ENCODE measurements around the gene PELI1. TPM values are rescaled to one million over a fixed set of nuclear protein-coding genes. Genes with fewer than 3 reads are reported as not detected.

The PELI1 gene
- total RNA-seq, 1 donor from 2014 or later = 46.4 TPM

GRCh38 chr2:64139956-64140355 lies 4.3 kb downstream of the PELI1 start:
- Mint-ChIP-seq H3K27ac (ENCODE audit: unreplicated experiment) (no peak overlapping the region), H3K36me3 (ENCODE audit: low read depth, unreplicated experiment) (peaks cover 8% of the 10 kb centered on the region), H3K27me3 (ENCODE audit: unreplicated experiment) (peaks cover 5% of the 10 kb centered on the region), H3K9me3 (ENCODE audit: unreplicated experiment) (no peaks in the 10 kb centered on the region), H3K4me3 (ENCODE audit: unreplicated experiment) (no peak overlapping the region), H3K4me1 (ENCODE audit: unreplicated experiment) (peaks cover 56% of the 10 kb centered on the region)
- TF ChIP-seq, protein P1, sequence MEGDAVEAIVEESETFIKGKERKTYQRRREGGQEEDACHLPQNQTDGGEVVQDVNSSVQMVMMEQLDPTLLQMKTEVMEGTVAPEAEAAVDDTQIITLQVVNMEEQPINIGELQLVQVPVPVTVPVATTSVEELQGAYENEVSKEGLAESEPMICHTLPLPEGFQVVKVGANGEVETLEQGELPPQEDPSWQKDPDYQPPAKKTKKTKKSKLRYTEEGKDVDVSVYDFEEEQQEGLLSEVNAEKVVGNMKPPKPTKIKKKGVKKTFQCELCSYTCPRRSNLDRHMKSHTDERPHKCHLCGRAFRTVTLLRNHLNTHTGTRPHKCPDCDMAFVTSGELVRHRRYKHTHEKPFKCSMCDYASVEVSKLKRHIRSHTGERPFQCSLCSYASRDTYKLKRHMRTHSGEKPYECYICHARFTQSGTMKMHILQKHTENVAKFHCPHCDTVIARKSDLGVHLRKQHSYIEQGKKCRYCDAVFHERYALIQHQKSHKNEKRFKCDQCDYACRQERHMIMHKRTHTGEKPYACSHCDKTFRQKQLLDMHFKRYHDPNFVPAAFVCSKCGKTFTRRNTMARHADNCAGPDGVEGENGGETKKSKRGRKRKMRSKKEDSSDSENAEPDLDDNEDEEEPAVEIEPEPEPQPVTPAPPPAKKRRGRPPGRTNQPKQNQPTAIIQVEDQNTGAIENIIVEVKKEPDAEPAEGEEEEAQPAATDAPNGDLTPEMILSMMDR (IDR thresholded peaks at IDR 0.05; ENCODE audit: unreplicated experiment) = no peak
- no peak for DNase-seq (ENCODE audit: low spot score)

DNA sequence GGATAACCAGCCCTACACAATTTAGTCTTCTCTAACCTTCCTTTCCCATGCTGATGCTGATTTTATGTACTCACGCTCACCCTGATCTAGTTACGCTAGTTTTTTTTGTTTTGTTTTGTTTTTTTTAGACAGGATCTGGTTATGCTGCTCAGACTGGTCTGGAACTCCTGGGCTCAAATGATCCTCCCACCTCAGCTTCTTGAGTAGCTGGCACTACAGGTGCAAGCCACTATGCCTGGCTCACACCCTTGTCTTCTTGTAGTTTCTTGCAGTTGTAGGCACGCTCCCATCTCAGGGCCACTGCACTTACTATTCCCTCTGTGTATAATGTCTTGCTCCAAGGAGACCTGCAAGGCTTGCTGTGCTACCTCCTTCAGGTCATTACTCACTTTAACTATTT lies 6.2 kb downstream of the PELI1 start:
- Mint-ChIP-seq H3K9me3 (ENCODE audit: unreplicated experiment) (no peaks in the 10 kb centered on the region), H3K27me3 (ENCODE audit: unreplicated experiment) (peaks cover 4% of the 10 kb centered on the region), H3K27ac (ENCODE audit: unreplicated experiment) (no peak overlapping the region), H3K4me1 (ENCODE audit: unreplicated experiment) (peaks cover 50% of the 10 kb centered on the region), H3K36me3 (ENCODE audit: low read depth, unreplicated experiment) (peaks cover 3% of the 10 kb centered on the region), H3K4me3 (ENCODE audit: unreplicated experiment) (no peak overlapping the region)
- DNase-seq (ENCODE audit: low spot score) = no peak
- TF ChIP-seq, protein P1 (IDR thresholded peaks at IDR 0.05; ENCODE audit: unreplicated experiment) = no peak

GRCh38 chr2:64137567-64137966 lies 6.7 kb downstream of the PELI1 start:
- peaks cover 3% of the 10 kb centered on the region for H3K36me3 Mint-ChIP-seq (ENCODE audit: low read depth, unreplicated experiment)
- H3K27ac Mint-ChIP-seq (ENCODE audit: unreplicated experiment) = no peak overlapping the region
- no peak for DNase-seq (ENCODE audit: low spot score)
- peaks cover 49% of the 10 kb centered on the region for H3K4me1 Mint-ChIP-seq (ENCODE audit: unreplicated experiment)
- peaks cover 4% of the 10 kb centered on the region for H3K27me3 Mint-ChIP-seq (ENCODE audit: unreplicated experiment)
- no peak overlapping the region for H3K4me3 Mint-ChIP-seq (ENCODE audit: unreplicated experiment)
- no peaks in the 10 kb centered on the region for H3K9me3 Mint-ChIP-seq (ENCODE audit: unreplicated experiment)
- TF ChIP-seq, protein P1 (IDR thresholded peaks at IDR 0.05; ENCODE audit: unreplicated experiment) = no peak

DNA sequence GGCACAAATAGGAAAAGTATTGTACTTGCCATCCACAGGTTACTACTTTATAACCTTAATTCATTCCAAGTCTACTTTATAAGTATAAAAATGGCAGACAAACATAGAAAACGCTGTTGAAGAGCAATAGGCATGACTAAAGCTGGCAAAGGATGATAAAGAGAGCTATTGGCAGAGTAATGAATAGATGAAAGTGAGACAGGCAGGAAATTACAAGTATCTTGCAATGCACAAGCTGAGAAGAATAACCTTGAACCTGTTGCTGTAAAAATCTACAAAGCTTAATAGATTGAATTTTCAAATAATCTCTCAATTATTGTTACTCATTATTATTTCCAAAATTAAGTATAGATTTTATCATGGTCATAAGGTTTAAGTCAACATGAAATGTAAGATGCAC lies 8.8 kb downstream of the PELI1 start:
- DNase-seq (ENCODE audit: low spot score) = no peak
- no peak overlapping the region for H3K27ac Mint-ChIP-seq (ENCODE audit: unreplicated experiment)
- H3K36me3 Mint-ChIP-seq (ENCODE audit: low read depth, unreplicated experiment) = peaks cover 3% of the 10 kb centered on the region
- peaks cover 4% of the 10 kb centered on the region for H3K27me3 Mint-ChIP-seq (ENCODE audit: unreplicated experiment)
- TF ChIP-seq, protein P1 (IDR thresholded peaks at IDR 0.05; ENCODE audit: unreplicated experiment) = no peak
- no peak overlapping the region for H3K4me3 Mint-ChIP-seq (ENCODE audit: unreplicated experiment)
- no peaks in the 10 kb centered on the region for H3K9me3 Mint-ChIP-seq (ENCODE audit: unreplicated experiment)
- H3K4me1 Mint-ChIP-seq (ENCODE audit: unreplicated experiment) = peaks cover 37% of the 10 kb centered on the region

GRCh38 chr2:64134813-64135212 lies 9.4 kb downstream of the PELI1 start:
- Mint-ChIP-seq H3K9me3 (ENCODE audit: unreplicated experiment) (no peaks in the 10 kb centered on the region), H3K27ac (ENCODE audit: unreplicated experiment) (no peak overlapping the region), H3K4me1 (ENCODE audit: unreplicated experiment) (peaks cover 36% of the 10 kb centered on the region), H3K36me3 (ENCODE audit: low read depth, unreplicated experiment) (peaks cover 3% of the 10 kb centered on the region), H3K27me3 (ENCODE audit: unreplicated experiment) (peaks cover 4% of the 10 kb centered on the region), H3K4me3 (ENCODE audit: unreplicated experiment) (no peak overlapping the region)
- TF ChIP-seq, protein P1 (IDR thresholded peaks at IDR 0.05; ENCODE audit: unreplicated experiment) = no peak
- no peak for DNase-seq (ENCODE audit: low spot score)

Measured in endothelial cell (in vitro differentiated cells).